ENCODE measurements around the gene PTPMT1.

- no peak for TF ChIP-seq CTCF (IDR thresholded peaks at IDR 0.05)
- no peak for TF ChIP-seq POLR2A (IDR thresholded peaks at IDR 0.05)
These were observed 55.5 kb downstream of the PTPMT1 start for GRCh38 chr11:47620836-47621378.
